Mesothelial cell of epicardium (in vitro differentiated cells): ENCODE results near the gene LMTK2. TPM values are rescaled to one million over a fixed set of nuclear protein-coding genes. Genes with fewer than 3 reads are reported as not detected.

ENCODE experiments used
- DNase-seq, 2 experiments: peaks; one replicate each; pipeline ENCODE4 v3.0.0; 2021; ENCODE audit warnings: low spot score in 2 of 2; ENCODE audit not compliant: unreplicated experiment in 2 of 2
- H3K27ac Mint-ChIP-seq: 2 replicates; pipeline ENCODE4 v1.8.0; 2021; ENCODE audit warnings: mixed read lengths
- H3K27me3 Mint-ChIP-seq: 2 replicates; pipeline ENCODE4 v1.8.0; 2021; ENCODE audit warnings: low read depth, mixed read lengths
- H3K36me3 Mint-ChIP-seq: 2 replicates; pipeline ENCODE4 v1.8.0; 2021; ENCODE audit warnings: mixed read lengths
- H3K4me1 Mint-ChIP-seq: 2 replicates; pipeline ENCODE4 v1.8.0; 2021; ENCODE audit warnings: mixed read lengths
- H3K4me3 Mint-ChIP-seq: 2 replicates; pipeline ENCODE4 v1.8.0; 2021; ENCODE audit warnings: mild to moderate bottlenecking, moderate library complexity, mixed read lengths
- H3K9me3 Mint-ChIP-seq: 2 replicates; pipeline ENCODE4 v1.8.0; 2021; ENCODE audit warnings: mixed read lengths
- CTCF ChIP-seq: fragments of 200-600 bp; sonication (generic); IDR thresholded peaks from one replicate; pipeline ENCODE4 v1.5.0; 2021; ENCODE audit warnings: antibody characterized with exemption; ENCODE audit not compliant: unreplicated experiment
- total RNA-seq: library from RNA; stranded (reverse); gene quantifications from 3 replicates; pipeline ENCODE4 v1.2.1, GENCODE V29; 2021

LMTK2 gene
- total RNA-seq, 1 donor from 2014 or later = 23.1 TPM

GRCh38 chr7:98227939-98228338, 121.3 kb downstream of the LMTK2 start:
- Mint-ChIP-seq H3K4me3 (no peak overlapping the region), H3K27me3 (no peaks in the 10 kb centered on the region), H3K4me1 (no peaks in the 10 kb centered on the region), H3K27ac (no peak overlapping the region), H3K36me3 (peaks cover 11% of the 10 kb centered on the region), H3K9me3 (no peaks in the 10 kb centered on the region)
- DNase-seq = no peak
- TF ChIP-seq CTCF = no peak

GRCh38 chr7:98228801-98229200, 122.1 kb downstream of the LMTK2 start:
- peaks cover 12% of the 10 kb centered on the region for H3K36me3 Mint-ChIP-seq
- H3K27me3 Mint-ChIP-seq = no peaks in the 10 kb centered on the region
- no peaks in the 10 kb centered on the region for H3K4me1 Mint-ChIP-seq
- no peak overlapping the region for H3K4me3 Mint-ChIP-seq
- H3K9me3 Mint-ChIP-seq = no peaks in the 10 kb centered on the region
- no peak overlapping the region for H3K27ac Mint-ChIP-seq
- no peak for TF ChIP-seq CTCF
- no peak for DNase-seq

GRCh38 chr7:98229441-98229840, 122.8 kb downstream of the LMTK2 start:
- no peak for DNase-seq
- no peak overlapping the region for H3K27ac Mint-ChIP-seq
- H3K27me3 Mint-ChIP-seq = no peaks in the 10 kb centered on the region
- peaks cover 13% of the 10 kb centered on the region for H3K36me3 Mint-ChIP-seq
- no peak for TF ChIP-seq CTCF
- H3K4me3 Mint-ChIP-seq = no peak overlapping the region
- H3K9me3 Mint-ChIP-seq = no peaks in the 10 kb centered on the region
- H3K4me1 Mint-ChIP-seq = no peaks in the 10 kb centered on the region

- no peaks in the 10 kb centered on the region for H3K27me3 Mint-ChIP-seq
- no peaks in the 10 kb centered on the region for H3K9me3 Mint-ChIP-seq
- TF ChIP-seq CTCF = no peak
- no peak for DNase-seq
- peaks cover 16% of the 10 kb centered on the region for H3K36me3 Mint-ChIP-seq
- no peak overlapping the region for H3K4me3 Mint-ChIP-seq
- no peaks in the 10 kb centered on the region for H3K4me1 Mint-ChIP-seq
- no peak overlapping the region for H3K27ac Mint-ChIP-seq
These were observed 123.5 kb downstream of the LMTK2 start for GRCh38 chr7:98229991-98230745.

- H3K4me1 Mint-ChIP-seq = no peaks in the 10 kb centered on the region
- H3K9me3 Mint-ChIP-seq = no peaks in the 10 kb centered on the region
- no peak for TF ChIP-seq CTCF
- peaks cover 13% of the 10 kb centered on the region for H3K36me3 Mint-ChIP-seq
- no peak for DNase-seq
- H3K27ac Mint-ChIP-seq = no peak overlapping the region
- no peaks in the 10 kb centered on the region for H3K27me3 Mint-ChIP-seq
- H3K4me3 Mint-ChIP-seq = no peak overlapping the region
These were observed 124.2 kb downstream of the LMTK2 start for GRCh38 chr7:98230746-98231471.
